A549 treated with CORT108297 at 1 μM for 4 hours (cell line): ENCODE data around the gene GAR1. TPM values are rescaled to one million over a fixed set of nuclear protein-coding genes. Genes with fewer than 3 reads are reported as not detected.

ENCODE experiments used
- total RNA-seq: library from RNA; stranded (reverse); fragments of 200-300 nt; extraction: Qiagen RNA extraction; gene quantifications from 5 replicates; pipeline ENCODE4 v1.2.3, GENCODE V29; 2022

Gene GAR1
- 40.9 to 50.3 TPM (median 42.7 TPM) in 5 replicates for total RNA-seq

DNA sequence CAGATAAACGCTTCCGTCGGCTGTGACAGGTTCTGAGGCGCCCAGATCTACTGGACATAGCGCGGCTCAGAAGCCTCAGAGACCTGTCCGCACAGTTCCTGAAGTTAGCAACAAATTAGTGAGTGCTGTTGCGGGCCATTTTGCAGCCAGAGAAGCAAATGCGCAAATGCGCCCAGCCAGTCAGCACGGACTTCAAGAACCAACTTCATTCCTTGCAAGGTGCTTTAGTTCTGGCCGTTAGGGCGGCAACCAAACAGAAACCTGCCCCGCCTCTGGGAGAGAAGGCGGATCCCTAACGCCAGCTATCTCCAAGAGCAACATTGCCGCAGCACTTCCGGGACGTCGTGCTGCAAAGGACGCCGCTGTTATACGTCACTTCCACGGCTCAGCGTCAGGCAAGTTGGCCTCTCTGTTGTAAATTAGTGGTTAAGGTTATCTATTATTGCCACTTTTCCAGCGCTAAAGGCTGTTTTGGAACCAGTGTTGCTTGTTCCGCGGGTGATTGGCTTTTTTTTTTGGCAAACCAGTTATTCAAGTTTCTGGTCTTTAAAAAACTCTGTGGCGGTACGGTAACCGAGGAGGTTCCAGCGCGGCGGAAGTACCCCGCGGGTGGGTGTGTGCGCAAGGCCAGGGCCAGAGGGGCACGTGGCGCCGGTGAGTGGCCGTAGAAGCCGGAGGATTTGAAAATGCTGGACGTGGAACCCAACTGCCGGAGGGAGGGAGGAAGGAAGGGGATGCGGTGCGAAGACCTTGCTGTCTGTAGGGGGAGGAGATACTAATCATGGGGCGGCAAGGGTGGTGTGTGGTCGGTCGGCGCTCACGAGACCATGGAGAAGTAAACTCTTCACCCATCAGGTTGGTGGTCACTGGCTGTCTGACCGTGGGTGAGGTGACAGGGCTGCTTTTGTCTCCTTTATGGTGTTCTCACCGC lies at the start of gene GAR1:
GAR1 (plus strand) TSS at position 612 of the 931 bp plus-strand sequence. CDS start 403 bp downstream, outside the sequence.

DNA sequence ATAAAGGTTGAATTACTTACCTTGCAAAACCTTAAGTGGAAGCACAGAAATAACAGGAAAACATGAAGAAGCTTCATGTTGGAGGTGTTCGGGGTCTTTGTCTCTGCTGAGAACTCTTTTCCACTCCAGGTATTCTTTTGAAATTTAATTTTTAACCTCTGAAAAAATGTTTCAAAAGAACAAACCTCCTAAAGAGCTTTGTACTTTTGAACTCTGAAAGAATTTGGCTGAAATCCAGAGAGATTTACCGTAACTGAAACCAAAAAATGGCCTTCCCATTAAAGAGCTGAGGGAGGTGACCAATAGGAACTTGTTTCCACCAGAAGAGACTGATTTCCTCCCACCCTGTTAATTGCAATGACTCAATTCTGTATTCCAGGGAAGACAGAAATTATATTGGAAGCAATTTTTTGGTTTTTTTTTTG lies 13.7 kb upstream of the GAR1 start, which contains the start of gene CFI:
CFI (minus strand) TSS at position 105 of the 425 bp plus-strand sequence; CDS start at position 77, 28 bp downstream.

DNA sequence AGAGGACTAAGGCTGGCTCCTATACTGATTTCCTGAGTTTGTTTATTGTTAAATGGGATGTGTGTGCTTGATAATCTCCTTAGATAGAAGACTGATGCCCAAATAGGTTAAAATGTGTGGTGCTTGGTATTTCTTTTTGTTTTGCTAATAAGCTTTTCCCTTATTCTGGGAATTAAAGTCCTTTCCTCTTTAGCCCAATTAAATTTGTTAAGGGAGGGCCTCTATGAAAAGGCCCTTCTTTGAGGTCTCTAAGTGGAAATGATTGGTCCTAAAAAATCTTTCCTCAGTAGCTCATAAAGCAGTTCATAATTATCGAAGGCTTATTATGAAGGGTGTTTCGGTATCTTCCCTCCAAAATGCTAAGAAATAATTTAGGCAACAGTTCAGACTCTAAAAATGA lies 12.1 kb downstream of the GAR1 start, which contains the start of gene RRH:
RRH (plus strand) TSS at position 301 of the 400 bp plus-strand sequence; CDS start at position 357, 56 bp downstream.

DNA sequence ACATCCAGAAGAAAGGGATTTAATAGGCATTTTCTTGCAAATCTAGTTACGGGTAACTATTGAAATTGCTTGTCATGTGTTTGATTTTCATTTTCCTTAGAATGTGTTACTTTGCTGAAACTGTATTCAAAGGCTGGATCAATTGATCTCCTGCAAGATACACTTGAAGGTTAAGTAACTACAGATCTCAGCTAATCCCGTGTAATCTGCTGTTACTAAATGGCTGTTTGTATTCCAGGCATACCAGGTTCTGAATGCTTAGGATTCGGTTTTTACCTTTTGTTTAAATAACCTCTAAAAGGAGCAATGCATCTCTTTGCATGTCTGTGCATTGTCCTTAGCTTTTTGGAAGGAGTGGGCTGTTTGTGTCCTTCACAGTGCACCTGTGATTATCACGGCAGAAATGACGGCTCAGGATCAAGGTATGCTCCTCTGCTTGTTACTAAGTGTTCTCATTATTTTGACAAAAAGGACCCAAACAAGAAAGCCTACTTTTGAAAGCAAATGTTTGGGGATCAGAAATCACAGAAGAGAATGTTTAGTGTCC lies 32.4 kb downstream of the GAR1 start, which contains the start of gene LRIT3:
LRIT3 (plus strand) TSS at position 212 of the 547 bp plus-strand sequence; CDS start at position 307, 95 bp downstream.

Other genes with a start within 250 kb of the GAR1 start
- gene CASP6, start 112.3 kb upstream of the GAR1 start, total RNA-seq, result 14.7 to 19.8 TPM (median 15.6 TPM) in 5 replicates
- 4.4 to 13.6 TPM (median 11.1 TPM) in 5 replicates for gene PLA2G12A, start 85.7 kb upstream of the GAR1 start, total RNA-seq
- 0.46 to 0.81 TPM (median 0.63 TPM) in 5 replicates for gene CFI, start 13.8 kb upstream of the GAR1 start, total RNA-seq
- 0.06 to 0.22 TPM in 2 of 5 replicates, not detected in the others for gene RRH, start 12.2 kb downstream of the GAR1 start, total RNA-seq
- gene LRIT3, start 32.3 kb downstream of the GAR1 start, total RNA-seq, result 0.02 to 0.07 TPM (median 0.05 TPM) in 4 of 5 replicates, not detected in the other
- 0.14 to 0.77 TPM (median 0.35 TPM) in 5 replicates for gene EGF, start 97.1 kb downstream of the GAR1 start, total RNA-seq